Nephron (organoid): ENCODE results near the gene KCNA4.

Experiments used
- H3K27ac Mint-ChIP-seq, 3 experiments: 2 replicates each; pipeline ENCODE4 v1.8.0; 2020; ENCODE audit warnings: mixed read lengths in 3 of 3, mild to moderate bottlenecking in 2 of 3, moderate library complexity in 1 of 3
- H3K27me3 Mint-ChIP-seq: 2 replicates; pipeline ENCODE4 v1.8.0; 2021; ENCODE audit warnings: low read depth, mild to moderate bottlenecking, moderate library complexity, mixed read lengths
- H3K36me3 Mint-ChIP-seq: 2 replicates; pipeline ENCODE4 v1.8.0; 2020; ENCODE audit warnings: low read depth, mixed read lengths
- H3K4me1 Mint-ChIP-seq: 2 replicates; pipeline ENCODE4 v1.8.0; 2020; ENCODE audit warnings: mixed read lengths
- H3K4me3 Mint-ChIP-seq, 3 experiments: 2 replicates each; pipeline ENCODE4 v1.8.0; 2020; ENCODE audit warnings: mild to moderate bottlenecking in 3 of 3, mixed read lengths in 3 of 3, moderate library complexity in 2 of 3
- H3K9me3 Mint-ChIP-seq: 2 replicates; pipeline ENCODE4 v1.8.0; 2020; ENCODE audit warnings: mixed read lengths
- CTCF ChIP-seq, 3 experiments: fragments of 200-600 bp; sonication (generic); IDR thresholded peaks; one replicate each; pipeline ENCODE4 v1.5.0; 2021; ENCODE audit warnings: antibody characterized with exemption in 3 of 3; ENCODE audit not compliant: unreplicated experiment in 3 of 3

KCNA4 gene

GRCh38 chr11:30006876-30007275, 10.0 kb downstream of the KCNA4 start:
- Mint-ChIP-seq H3K9me3 (no peaks in the 10 kb centered on the region), H3K4me3 (no peak overlapping the region), H3K27ac (no peak overlapping the region), H3K27me3 (peaks cover 4% of the 10 kb centered on the region), H3K4me1 (no peaks in the 10 kb centered on the region), H3K36me3 (no peaks in the 10 kb centered on the region)
- TF ChIP-seq CTCF (IDR thresholded peaks at IDR 0.05; ENCODE audit: unreplicated experiment in 3 of 3) = no peak

GRCh38 chr11:30002157-30002785, 14.6 kb downstream of the KCNA4 start:
- no peak overlapping the region for H3K4me3 Mint-ChIP-seq
- H3K36me3 Mint-ChIP-seq = no peaks in the 10 kb centered on the region
- TF ChIP-seq CTCF (IDR thresholded peaks at IDR 0.05; ENCODE audit: unreplicated experiment in 3 of 3) = no peak
- peaks cover 3% of the 10 kb centered on the region for H3K27me3 Mint-ChIP-seq
- no peaks in the 10 kb centered on the region for H3K4me1 Mint-ChIP-seq
- H3K9me3 Mint-ChIP-seq = no peaks in the 10 kb centered on the region
- H3K27ac Mint-ChIP-seq = no peak overlapping the region

- H3K4me3 Mint-ChIP-seq = no peak overlapping the region
- no peak overlapping the region for H3K27ac Mint-ChIP-seq
- no peaks in the 10 kb centered on the region for H3K36me3 Mint-ChIP-seq
- TF ChIP-seq CTCF (IDR thresholded peaks at IDR 0.05; ENCODE audit: unreplicated experiment in 3 of 3) = no peak
- no peaks in the 10 kb centered on the region for H3K4me1 Mint-ChIP-seq
- no peaks in the 10 kb centered on the region for H3K9me3 Mint-ChIP-seq
- no peaks in the 10 kb centered on the region for H3K27me3 Mint-ChIP-seq
Measured at GRCh38 chr11:30000986-30001750, 15.7 kb downstream of the KCNA4 start.

- no peak overlapping the region for H3K27ac Mint-ChIP-seq
- H3K4me3 Mint-ChIP-seq = no peak overlapping the region
- peaks cover 3% of the 10 kb centered on the region for H3K9me3 Mint-ChIP-seq
- no peak for TF ChIP-seq CTCF (IDR thresholded peaks at IDR 0.05; ENCODE audit: unreplicated experiment in 3 of 3)
- H3K36me3 Mint-ChIP-seq = no peaks in the 10 kb centered on the region
- no peaks in the 10 kb centered on the region for H3K27me3 Mint-ChIP-seq
- no peaks in the 10 kb centered on the region for H3K4me1 Mint-ChIP-seq
Measured at GRCh38 chr11:29996016-29996415, 20.8 kb downstream of the KCNA4 start.

GRCh38 chr11:29989174-29989970, 27.5 kb downstream of the KCNA4 start:
- H3K36me3 Mint-ChIP-seq = no peaks in the 10 kb centered on the region
- H3K27me3 Mint-ChIP-seq = no peaks in the 10 kb centered on the region
- TF ChIP-seq CTCF (IDR thresholded peaks at IDR 0.05; ENCODE audit: unreplicated experiment in 3 of 3) = no peak
- H3K4me1 Mint-ChIP-seq = no peaks in the 10 kb centered on the region
- H3K9me3 Mint-ChIP-seq = peaks cover 3% of the 10 kb centered on the region
- no peak overlapping the region for H3K4me3 Mint-ChIP-seq
- no peak overlapping the region for H3K27ac Mint-ChIP-seq
